ENCODE measurements around the gene UNC119B.

GRCh38 chr12:120705618-120706017, 4.6 kb upstream of the UNC119B start:
- TF ChIP-seq, protein P1, sequence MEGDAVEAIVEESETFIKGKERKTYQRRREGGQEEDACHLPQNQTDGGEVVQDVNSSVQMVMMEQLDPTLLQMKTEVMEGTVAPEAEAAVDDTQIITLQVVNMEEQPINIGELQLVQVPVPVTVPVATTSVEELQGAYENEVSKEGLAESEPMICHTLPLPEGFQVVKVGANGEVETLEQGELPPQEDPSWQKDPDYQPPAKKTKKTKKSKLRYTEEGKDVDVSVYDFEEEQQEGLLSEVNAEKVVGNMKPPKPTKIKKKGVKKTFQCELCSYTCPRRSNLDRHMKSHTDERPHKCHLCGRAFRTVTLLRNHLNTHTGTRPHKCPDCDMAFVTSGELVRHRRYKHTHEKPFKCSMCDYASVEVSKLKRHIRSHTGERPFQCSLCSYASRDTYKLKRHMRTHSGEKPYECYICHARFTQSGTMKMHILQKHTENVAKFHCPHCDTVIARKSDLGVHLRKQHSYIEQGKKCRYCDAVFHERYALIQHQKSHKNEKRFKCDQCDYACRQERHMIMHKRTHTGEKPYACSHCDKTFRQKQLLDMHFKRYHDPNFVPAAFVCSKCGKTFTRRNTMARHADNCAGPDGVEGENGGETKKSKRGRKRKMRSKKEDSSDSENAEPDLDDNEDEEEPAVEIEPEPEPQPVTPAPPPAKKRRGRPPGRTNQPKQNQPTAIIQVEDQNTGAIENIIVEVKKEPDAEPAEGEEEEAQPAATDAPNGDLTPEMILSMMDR (IDR thresholded peaks at IDR 0.05) = no peak
- TF ChIP-seq POLR2AphosphoS5 (IDR thresholded peaks at IDR 0.05; ENCODE audit: low read depth, low read length) (no peak), FOSL2 (IDR thresholded peaks at IDR 0.05; ENCODE audit: borderline replicate concordance, low read depth) (no peak), EP300 (IDR thresholded peaks at IDR 0.05; ENCODE audit: borderline replicate concordance in 1 of 2, low read depth in 1 of 2, low read length in 1 of 2) (no peak), EZH2phosphoT487 (IDR thresholded peaks at IDR 0.05; ENCODE audit: borderline replicate concordance, low read depth) (no peak), MXI1 (IDR thresholded peaks at IDR 0.05; ENCODE audit: low read depth, low read length) (no peak)
- TF ChIP-seq, protein P2, sequence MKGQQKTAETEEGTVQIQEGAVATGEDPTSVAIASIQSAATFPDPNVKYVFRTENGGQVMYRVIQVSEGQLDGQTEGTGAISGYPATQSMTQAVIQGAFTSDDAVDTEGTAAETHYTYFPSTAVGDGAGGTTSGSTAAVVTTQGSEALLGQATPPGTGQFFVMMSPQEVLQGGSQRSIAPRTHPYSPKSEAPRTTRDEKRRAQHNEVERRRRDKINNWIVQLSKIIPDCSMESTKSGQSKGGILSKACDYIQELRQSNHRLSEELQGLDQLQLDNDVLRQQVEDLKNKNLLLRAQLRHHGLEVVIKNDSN (IDR thresholded peaks at IDR 0.05; ENCODE audit: borderline replicate concordance, low read depth) = no peak
